ENCODE data around the gene EXO5. TPM values are rescaled to one million over a fixed set of nuclear protein-coding genes. Genes with fewer than 3 reads are reported as not detected.

The EXO5 gene
- total and polyA plus RNA-seq, 2 of the 13 experiments (the other 11 are each of a cell fraction or from before 2014, with no cell fraction given), result 9.9 to 20.5 TPM

DNA sequence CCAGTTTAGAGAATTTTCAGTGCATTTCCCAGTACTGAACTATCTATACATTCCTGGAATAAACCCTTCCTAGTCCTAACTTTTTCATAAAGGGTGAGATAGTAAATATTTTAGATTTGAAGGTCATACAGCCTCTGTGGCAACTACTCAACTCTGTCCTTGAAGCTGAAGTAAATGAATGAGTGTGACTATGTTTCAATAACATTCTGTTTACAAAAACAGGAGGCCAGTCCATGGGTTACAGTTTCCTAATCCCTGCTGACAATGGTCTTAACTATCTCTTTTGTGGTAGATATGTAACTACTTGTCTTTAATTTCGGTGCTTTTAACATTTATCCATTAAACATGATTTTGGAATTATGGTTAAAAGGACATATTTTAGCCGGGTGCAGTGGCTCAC is 27.2 kb downstream of the EXO5 start (continued):
- peak; percentile 20; the same call in 1 of the 2 replicates for TF ChIP-seq ATF1 (CRISPR knock-in tag; IDR thresholded peaks at IDR 0.05)
- no peak for TF ChIP-seq ZNF747 (CRISPR knock-in tag; IDR thresholded peaks at IDR 0.05; ENCODE audit: borderline replicate concordance)
- TF ChIP-seq SP2 (CRISPR knock-in tag; IDR thresholded peaks at IDR 0.05), result no peak
- no peak for TF ChIP-seq ZNF562 (CRISPR knock-in tag; IDR thresholded peaks at IDR 0.05; ENCODE audit: borderline replicate concordance)
- no peak for TF ChIP-seq HNRNPK (IDR thresholded peaks at IDR 0.05; ENCODE audit: low read depth, low read length, poor library complexity, severe bottlenecking)
- TF ChIP-seq ZNF383 (CRISPR knock-in tag; IDR thresholded peaks at IDR 0.05; ENCODE audit: borderline replicate concordance), result no peak
- no peak for TF ChIP-seq JDP2 (CRISPR knock-in tag; IDR thresholded peaks at IDR 0.05; ENCODE audit: borderline replicate concordance)
- TF ChIP-seq, protein P1, sequence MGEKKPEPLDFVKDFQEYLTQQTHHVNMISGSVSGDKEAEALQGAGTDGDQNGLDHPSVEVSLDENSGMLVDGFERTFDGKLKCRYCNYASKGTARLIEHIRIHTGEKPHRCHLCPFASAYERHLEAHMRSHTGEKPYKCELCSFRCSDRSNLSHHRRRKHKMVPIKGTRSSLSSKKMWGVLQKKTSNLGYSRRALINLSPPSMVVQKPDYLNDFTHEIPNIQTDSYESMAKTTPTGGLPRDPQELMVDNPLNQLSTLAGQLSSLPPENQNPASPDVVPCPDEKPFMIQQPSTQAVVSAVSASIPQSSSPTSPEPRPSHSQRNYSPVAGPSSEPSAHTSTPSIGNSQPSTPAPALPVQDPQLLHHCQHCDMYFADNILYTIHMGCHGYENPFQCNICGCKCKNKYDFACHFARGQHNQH (CRISPR knock-in tag; IDR thresholded peaks at IDR 0.05), result peak; percentile 37; the same call in 1 of the 2 replicates
- TF ChIP-seq, protein P2, sequence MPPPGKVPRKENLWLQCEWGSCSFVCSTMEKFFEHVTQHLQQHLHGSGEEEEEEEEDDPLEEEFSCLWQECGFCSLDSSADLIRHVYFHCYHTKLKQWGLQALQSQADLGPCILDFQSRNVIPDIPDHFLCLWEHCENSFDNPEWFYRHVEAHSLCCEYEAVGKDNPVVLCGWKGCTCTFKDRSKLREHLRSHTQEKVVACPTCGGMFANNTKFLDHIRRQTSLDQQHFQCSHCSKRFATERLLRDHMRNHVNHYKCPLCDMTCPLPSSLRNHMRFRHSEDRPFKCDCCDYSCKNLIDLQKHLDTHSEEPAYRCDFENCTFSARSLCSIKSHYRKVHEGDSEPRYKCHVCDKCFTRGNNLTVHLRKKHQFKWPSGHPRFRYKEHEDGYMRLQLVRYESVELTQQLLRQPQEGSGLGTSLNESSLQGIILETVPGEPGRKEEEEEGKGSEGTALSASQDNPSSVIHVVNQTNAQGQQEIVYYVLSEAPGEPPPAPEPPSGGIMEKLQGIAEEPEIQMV (CRISPR knock-in tag; IDR thresholded peaks at IDR 0.05; ENCODE audit: low read depth), result no peak
- TF ChIP-seq, protein P3, sequence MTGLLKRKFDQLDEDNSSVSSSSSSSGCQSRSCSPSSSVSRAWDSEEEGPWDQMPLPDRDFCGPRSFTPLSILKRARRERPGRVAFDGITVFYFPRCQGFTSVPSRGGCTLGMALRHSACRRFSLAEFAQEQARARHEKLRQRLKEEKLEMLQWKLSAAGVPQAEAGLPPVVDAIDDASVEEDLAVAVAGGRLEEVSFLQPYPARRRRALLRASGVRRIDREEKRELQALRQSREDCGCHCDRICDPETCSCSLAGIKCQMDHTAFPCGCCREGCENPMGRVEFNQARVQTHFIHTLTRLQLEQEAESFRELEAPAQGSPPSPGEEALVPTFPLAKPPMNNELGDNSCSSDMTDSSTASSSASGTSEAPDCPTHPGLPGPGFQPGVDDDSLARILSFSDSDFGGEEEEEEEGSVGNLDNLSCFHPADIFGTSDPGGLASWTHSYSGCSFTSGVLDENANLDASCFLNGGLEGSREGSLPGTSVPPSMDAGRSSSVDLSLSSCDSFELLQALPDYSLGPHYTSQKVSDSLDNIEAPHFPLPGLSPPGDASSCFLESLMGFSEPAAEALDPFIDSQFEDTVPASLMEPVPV (CRISPR knock-in tag; IDR thresholded peaks at IDR 0.05), result no peak
- no peak for TF ChIP-seq TCF12 (IDR thresholded peaks at IDR 0.05)
- TF ChIP-seq TCF12 (CRISPR knock-in tag; IDR thresholded peaks at IDR 0.05), result no peak
- no peak for TF ChIP-seq ZNF792 (CRISPR knock-in tag; IDR thresholded peaks at IDR 0.05)
- no peak for TF ChIP-seq TOE1 (CRISPR knock-in tag; IDR thresholded peaks at IDR 0.05)
- TF ChIP-seq POGZ (CRISPR knock-in tag; IDR thresholded peaks at IDR 0.05), result no peak
- TF ChIP-seq, protein P4, sequence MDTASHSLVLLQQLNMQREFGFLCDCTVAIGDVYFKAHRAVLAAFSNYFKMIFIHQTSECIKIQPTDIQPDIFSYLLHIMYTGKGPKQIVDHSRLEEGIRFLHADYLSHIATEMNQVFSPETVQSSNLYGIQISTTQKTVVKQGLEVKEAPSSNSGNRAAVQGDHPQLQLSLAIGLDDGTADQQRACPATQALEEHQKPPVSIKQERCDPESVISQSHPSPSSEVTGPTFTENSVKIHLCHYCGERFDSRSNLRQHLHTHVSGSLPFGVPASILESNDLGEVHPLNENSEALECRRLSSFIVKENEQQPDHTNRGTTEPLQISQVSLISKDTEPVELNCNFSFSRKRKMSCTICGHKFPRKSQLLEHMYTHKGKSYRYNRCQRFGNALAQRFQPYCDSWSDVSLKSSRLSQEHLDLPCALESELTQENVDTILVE (CRISPR knock-in tag; IDR thresholded peaks at IDR 0.05), result 0 out of 2 replicates have a peak, but pooled peaks have one; percentile 30
- no peak for TF ChIP-seq ZNF343 (CRISPR knock-in tag; IDR thresholded peaks at IDR 0.05)
- TF ChIP-seq ZNF709 (CRISPR knock-in tag; IDR thresholded peaks at IDR 0.05), result no peak
- TF ChIP-seq GLI4 (CRISPR knock-in tag; IDR thresholded peaks at IDR 0.05; ENCODE audit: borderline replicate concordance), result no peak
- no peak for TF ChIP-seq MAZ (IDR thresholded peaks at IDR 0.05; ENCODE audit: borderline replicate concordance, low read depth, low read length)
- no peak for TF ChIP-seq MAZ (CRISPR knock-in tag; IDR thresholded peaks at IDR 0.05; ENCODE audit: low read depth)
- TF ChIP-seq ZMYM2 (CRISPR knock-in tag; IDR thresholded peaks at IDR 0.05), result no peak
- TF ChIP-seq CREB1 (IDR thresholded peaks at IDR 0.05), result no peak
- peak; percentile 47 for TF ChIP-seq CREB1 (CRISPR knock-in tag; IDR thresholded peaks at IDR 0.05)
